K562 (cell line): ENCODE data around the gene POLR1A. TPM values are rescaled to one million over a fixed set of nuclear protein-coding genes. Genes with fewer than 3 reads are reported as not detected.

Source experiments
- ASH1L ChIP-seq: fragments of 450-650 bp; IDR thresholded peaks from 2 replicates; pipeline ENCODE4 v1.6.1; 2018; ENCODE audit warnings: borderline replicate concordance, mild to moderate bottlenecking, low read depth; ENCODE audit not compliant: partially characterized antibody
- ELF4 ChIP-seq: fragments of 450-650 bp; formaldehyde crosslinking; IDR thresholded peaks from 2 replicates; pipeline ENCODE4 v1.4.0; 2022; ENCODE audit warnings: missing genetic modification characterization
- NCOR1 ChIP-seq: fragments of 450-650 bp; IDR thresholded peaks from 2 replicates; pipeline ENCODE4 v1.6.1; 2016; ENCODE audit warnings: mild to moderate bottlenecking, moderate library complexity
- TBL1XR1 ChIP-seq, 2 experiments: IDR thresholded peaks; 2 replicates each; pipeline ENCODE4 v1.6.1; 2012; ENCODE audit warnings: improper control_type of control experiment in 2 of 2, low read length in 2 of 2, mild to moderate bottlenecking in 1 of 2
- ZNF184 ChIP-seq: sonication (generic); formaldehyde crosslinking; IDR thresholded peaks from 2 replicates; pipeline ENCODE4 v1.5.0; 2020; ENCODE audit warnings: missing genetic modification reagents
- ZNF239 ChIP-seq: fragments of 250-450 bp; sonication (Bioruptor Pico); IDR thresholded peaks from 2 replicates; pipeline ENCODE4 v1.4.0; 2020; ENCODE audit warnings: mild to moderate bottlenecking
- ZNF316 ChIP-seq: fragments of 450-650 bp; IDR thresholded peaks from 2 replicates; pipeline ENCODE4 v1.6.1; 2016
- ZNF511 ChIP-seq: sonication (generic); formaldehyde crosslinking; IDR thresholded peaks from 2 replicates; pipeline ENCODE4 v1.8.0; 2022; ENCODE audit warnings: mild to moderate bottlenecking, missing genetic modification reagents
- ZNF740 ChIP-seq, 3 experiments: fragments of 200-800 bp in 1 of 3; sonication (Bioruptor generic) in 1 of 3; sonication (generic) in 1 of 3; formaldehyde crosslinking in 1 of 3; IDR thresholded peaks; 2 replicates each; pipeline versions ENCODE4 v1.6.1 to v1.8.0; 2016 to 2022; ENCODE audit warnings: mild to moderate bottlenecking in 2 of 3, missing compliant biosample characterization in 2 of 3, missing genetic modification characterization in 2 of 3, missing genetic modification reagents in 1 of 3
- polyA plus RNA-seq, 8 experiments: library from polyadenylated mRNA; depleted of rRNA in 4 of 8; stranded (reverse) in 5 of 8; unstranded in 3 of 8; fragments of >200 nt; fragmentation: Nextera tagmentation in 2 of 8; fragmentation: Illumina TruSeq in 1 of 8; extraction: Ambion mirVana in 2 of 8; extraction: Trizol in 1 of 8; gene quantifications; 2 replicates each; pipeline versions ENCODE4 v1.2.1 to v1.2.3, GENCODE V29; 2011 to 2014; ENCODE audit warnings: inconsistent platforms in 1 of 8, missing spikeins in 1 of 8
- total RNA-seq, 7 experiments: library from RNA; depleted of rRNA in 6 of 7; stranded (reverse); fragments of >200 nt in 6 of 7; fragmentation: Illumina TruSeq in 2 of 7; extraction: Trizol in 2 of 7; gene quantifications; 2 replicates each; pipeline versions ENCODE4 v1.2.1 to v1.2.3, GENCODE V29; 2011 to 2021; ENCODE audit warnings: low replicate concordance in 1 of 7
- TF ChIP-seq, protein P1 (sequence below), 2 experiments: fragments of 450-650 bp; IDR thresholded peaks; 2 replicates each; pipeline ENCODE4 v1.6.1; 2018; ENCODE audit warnings: mild to moderate bottlenecking in 2 of 2, low read depth in 1 of 2; ENCODE audit not compliant: partially characterized antibody in 2 of 2
- TF ChIP-seq, protein P2 (sequence below), 2 experiments: fragments of 200-800 bp in 1 of 2; sonication (Bioruptor generic) in 1 of 2; sonication (generic) in 1 of 2; formaldehyde crosslinking in 1 of 2; IDR thresholded peaks in 1 of 2; conservative IDR thresholded peaks in 1 of 2; 2 replicates each; pipeline versions ENCODE4 v1.5.0 to v1.6.1; 2016 to 2020; ENCODE audit warnings: missing compliant biosample characterization in 1 of 2, missing genetic modification characterization in 1 of 2, missing genetic modification reagents in 1 of 2
- TF ChIP-seq, protein P3 (sequence below): IDR thresholded peaks from 3 replicates; pipeline ENCODE4 v1.6.1; 2011; ENCODE audit warnings: borderline replicate concordance, mild to moderate bottlenecking, moderate library complexity; ENCODE audit not compliant: insufficient read length; ENCODE audit errors: extremely low read depth

POLR1A gene
- total and polyA plus RNA-seq, 9 of the 15 experiments (the other 6 are each of a cell fraction or from before 2014, with no cell fraction given) = 3.0 to 72.1 (median 21.8) TPM

- TF ChIP-seq ZNF511 (no peak), ELF4 (CRISPR knock-in tag) (no peak), ASH1L (no peak), ZNF740 (CRISPR knock-in tag; IDR thresholded peaks at IDR 0.05) (no peak), ZNF740 (tag; IDR thresholded peaks at IDR 0.05) (no peak; a peak in 1 of 4 replicates), NCOR1 (no peak), ZNF316 (peak; percentile 59), ZNF184 (no peak), TBL1XR1 (IDR thresholded peaks at IDR 0.05; ENCODE audit: low read length in 2 of 2) (no peak), ZNF239 (CRISPR knock-in tag) (no peak)
- TF ChIP-seq, protein P1, sequence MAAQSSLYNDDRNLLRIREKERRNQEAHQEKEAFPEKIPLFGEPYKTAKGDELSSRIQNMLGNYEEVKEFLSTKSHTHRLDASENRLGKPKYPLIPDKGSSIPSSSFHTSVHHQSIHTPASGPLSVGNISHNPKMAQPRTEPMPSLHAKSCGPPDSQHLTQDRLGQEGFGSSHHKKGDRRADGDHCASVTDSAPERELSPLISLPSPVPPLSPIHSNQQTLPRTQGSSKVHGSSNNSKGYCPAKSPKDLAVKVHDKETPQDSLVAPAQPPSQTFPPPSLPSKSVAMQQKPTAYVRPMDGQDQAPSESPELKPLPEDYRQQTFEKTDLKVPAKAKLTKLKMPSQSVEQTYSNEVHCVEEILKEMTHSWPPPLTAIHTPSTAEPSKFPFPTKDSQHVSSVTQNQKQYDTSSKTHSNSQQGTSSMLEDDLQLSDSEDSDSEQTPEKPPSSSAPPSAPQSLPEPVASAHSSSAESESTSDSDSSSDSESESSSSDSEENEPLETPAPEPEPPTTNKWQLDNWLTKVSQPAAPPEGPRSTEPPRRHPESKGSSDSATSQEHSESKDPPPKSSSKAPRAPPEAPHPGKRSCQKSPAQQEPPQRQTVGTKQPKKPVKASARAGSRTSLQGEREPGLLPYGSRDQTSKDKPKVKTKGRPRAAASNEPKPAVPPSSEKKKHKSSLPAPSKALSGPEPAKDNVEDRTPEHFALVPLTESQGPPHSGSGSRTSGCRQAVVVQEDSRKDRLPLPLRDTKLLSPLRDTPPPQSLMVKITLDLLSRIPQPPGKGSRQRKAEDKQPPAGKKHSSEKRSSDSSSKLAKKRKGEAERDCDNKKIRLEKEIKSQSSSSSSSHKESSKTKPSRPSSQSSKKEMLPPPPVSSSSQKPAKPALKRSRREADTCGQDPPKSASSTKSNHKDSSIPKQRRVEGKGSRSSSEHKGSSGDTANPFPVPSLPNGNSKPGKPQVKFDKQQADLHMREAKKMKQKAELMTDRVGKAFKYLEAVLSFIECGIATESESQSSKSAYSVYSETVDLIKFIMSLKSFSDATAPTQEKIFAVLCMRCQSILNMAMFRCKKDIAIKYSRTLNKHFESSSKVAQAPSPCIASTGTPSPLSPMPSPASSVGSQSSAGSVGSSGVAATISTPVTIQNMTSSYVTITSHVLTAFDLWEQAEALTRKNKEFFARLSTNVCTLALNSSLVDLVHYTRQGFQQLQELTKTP (IDR thresholded peaks at IDR 0.05; ENCODE audit: low read depth in 1 of 2, partially characterized antibody in 2 of 2) = peak; percentile 24 to 99
- TF ChIP-seq, protein P2, sequence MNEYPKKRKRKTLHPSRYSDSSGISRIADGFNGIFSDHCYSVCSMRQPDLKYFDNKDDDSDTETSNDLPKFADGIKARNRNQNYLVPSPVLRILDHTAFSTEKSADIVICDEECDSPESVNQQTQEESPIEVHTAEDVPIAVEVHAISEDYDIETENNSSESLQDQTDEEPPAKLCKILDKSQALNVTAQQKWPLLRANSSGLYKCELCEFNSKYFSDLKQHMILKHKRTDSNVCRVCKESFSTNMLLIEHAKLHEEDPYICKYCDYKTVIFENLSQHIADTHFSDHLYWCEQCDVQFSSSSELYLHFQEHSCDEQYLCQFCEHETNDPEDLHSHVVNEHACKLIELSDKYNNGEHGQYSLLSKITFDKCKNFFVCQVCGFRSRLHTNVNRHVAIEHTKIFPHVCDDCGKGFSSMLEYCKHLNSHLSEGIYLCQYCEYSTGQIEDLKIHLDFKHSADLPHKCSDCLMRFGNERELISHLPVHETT (CRISPR knock-in tag; conservative IDR thresholded peaks at IDR 0.05 in 1 of 2, IDR thresholded peaks at IDR 0.05 in 1 of 2) = peak in 1 of 2 experiments; percentile 39; a peak in 1 of 4 replicates
- TF ChIP-seq, protein P3, sequence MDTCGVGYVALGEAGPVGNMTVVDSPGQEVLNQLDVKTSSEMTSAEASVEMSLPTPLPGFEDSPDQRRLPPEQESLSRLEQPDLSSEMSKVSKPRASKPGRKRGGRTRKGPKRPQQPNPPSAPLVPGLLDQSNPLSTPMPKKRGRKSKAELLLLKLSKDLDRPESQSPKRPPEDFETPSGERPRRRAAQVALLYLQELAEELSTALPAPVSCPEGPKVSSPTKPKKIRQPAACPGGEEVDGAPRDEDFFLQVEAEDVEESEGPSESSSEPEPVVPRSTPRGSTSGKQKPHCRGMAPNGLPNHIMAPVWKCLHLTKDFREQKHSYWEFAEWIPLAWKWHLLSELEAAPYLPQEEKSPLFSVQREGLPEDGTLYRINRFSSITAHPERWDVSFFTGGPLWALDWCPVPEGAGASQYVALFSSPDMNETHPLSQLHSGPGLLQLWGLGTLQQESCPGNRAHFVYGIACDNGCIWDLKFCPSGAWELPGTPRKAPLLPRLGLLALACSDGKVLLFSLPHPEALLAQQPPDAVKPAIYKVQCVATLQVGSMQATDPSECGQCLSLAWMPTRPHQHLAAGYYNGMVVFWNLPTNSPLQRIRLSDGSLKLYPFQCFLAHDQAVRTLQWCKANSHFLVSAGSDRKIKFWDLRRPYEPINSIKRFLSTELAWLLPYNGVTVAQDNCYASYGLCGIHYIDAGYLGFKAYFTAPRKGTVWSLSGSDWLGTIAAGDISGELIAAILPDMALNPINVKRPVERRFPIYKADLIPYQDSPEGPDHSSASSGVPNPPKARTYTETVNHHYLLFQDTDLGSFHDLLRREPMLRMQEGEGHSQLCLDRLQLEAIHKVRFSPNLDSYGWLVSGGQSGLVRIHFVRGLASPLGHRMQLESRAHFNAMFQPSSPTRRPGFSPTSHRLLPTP = no peak
Measured at GRCh38 chr2:86105252-86105968, at the start of gene POLR1A (continued).
